Ishikawa (cell line): ENCODE data around the gene FAM78A.

Experiments used
- CEBPB ChIP-seq: IDR thresholded peaks from 2 replicates; pipeline ENCODE4 v1.6.1; 2012
- CREB1 ChIP-seq: IDR thresholded peaks from 2 replicates; pipeline ENCODE4 v1.6.1; 2012; ENCODE audit warnings: low read depth
- EGR1 ChIP-seq: IDR thresholded peaks from 2 replicates; pipeline ENCODE4 v1.6.1; 2012
- EP300 ChIP-seq: IDR thresholded peaks from 2 replicates; pipeline ENCODE4 v1.6.1; 2012; ENCODE audit warnings: borderline replicate concordance
- FOXM1 ChIP-seq: IDR thresholded peaks from 2 replicates; pipeline ENCODE4 v1.6.1; 2012; ENCODE audit warnings: low read depth, borderline replicate concordance
- RAD21 ChIP-seq: IDR thresholded peaks from 2 replicates; pipeline ENCODE4 v1.6.1; 2012; ENCODE audit warnings: low read depth
- TCF12 ChIP-seq: IDR thresholded peaks from 2 replicates; pipeline ENCODE4 v1.6.1; 2012; ENCODE audit warnings: low read depth
- TEAD4 ChIP-seq: IDR thresholded peaks from 2 replicates; pipeline ENCODE4 v1.6.1; 2012
- YY1 ChIP-seq: IDR thresholded peaks from 2 replicates; pipeline ENCODE4 v1.6.1; 2012; ENCODE audit warnings: low read depth
- TF ChIP-seq, protein P1 (sequence below): IDR thresholded peaks from 2 replicates; pipeline ENCODE4 v1.6.1; 2012; ENCODE audit warnings: low read depth, mild to moderate bottlenecking
- TF ChIP-seq, protein P2 (sequence below): IDR thresholded peaks from 2 replicates; pipeline ENCODE4 v1.6.1; 2012
- TF ChIP-seq, protein P3 (sequence below): IDR thresholded peaks from 2 replicates; pipeline ENCODE4 v1.6.1; 2012

DNA sequence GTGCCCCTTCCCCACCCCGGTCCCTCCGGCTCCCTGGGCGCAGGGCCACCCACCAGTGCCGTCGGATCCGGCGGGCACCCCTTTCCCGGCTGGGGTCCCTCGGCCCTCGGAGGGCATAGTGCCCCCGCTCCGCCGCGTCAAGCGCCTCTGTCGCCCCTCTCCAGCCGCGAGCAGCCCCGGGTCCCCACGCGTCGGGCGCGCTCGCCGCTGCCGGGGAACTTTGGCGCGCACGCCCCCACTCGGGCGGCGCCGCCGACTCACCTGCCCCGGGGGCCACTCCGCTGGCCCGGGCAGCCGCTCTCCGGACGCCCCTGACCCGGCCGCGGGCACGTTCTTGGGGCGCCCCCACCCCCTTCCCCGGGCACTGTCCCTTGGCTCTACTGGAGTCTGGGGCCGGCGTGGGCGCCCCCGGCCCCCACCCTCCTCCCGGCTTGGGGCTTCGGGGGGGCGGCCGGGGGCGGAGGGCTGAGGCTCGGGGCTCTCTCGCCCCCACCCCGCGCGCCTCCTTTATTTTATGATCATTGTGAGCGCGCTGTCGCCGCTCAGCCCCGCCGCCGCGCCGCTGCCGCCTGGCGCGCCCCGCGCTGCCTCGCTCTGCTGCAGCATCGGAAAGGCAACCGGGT is 1.1 kb upstream of the FAM78A start:
- TF ChIP-seq TEAD4 (no peak), FOXM1 (no peak), EP300 (no peak), CREB1 (no peak), YY1 (no peak), RAD21 (no peak), CEBPB (no peak), EGR1 (no peak; the same call in 1 of the 2 replicates), TCF12 (no peak)
- TF ChIP-seq, protein P1, sequence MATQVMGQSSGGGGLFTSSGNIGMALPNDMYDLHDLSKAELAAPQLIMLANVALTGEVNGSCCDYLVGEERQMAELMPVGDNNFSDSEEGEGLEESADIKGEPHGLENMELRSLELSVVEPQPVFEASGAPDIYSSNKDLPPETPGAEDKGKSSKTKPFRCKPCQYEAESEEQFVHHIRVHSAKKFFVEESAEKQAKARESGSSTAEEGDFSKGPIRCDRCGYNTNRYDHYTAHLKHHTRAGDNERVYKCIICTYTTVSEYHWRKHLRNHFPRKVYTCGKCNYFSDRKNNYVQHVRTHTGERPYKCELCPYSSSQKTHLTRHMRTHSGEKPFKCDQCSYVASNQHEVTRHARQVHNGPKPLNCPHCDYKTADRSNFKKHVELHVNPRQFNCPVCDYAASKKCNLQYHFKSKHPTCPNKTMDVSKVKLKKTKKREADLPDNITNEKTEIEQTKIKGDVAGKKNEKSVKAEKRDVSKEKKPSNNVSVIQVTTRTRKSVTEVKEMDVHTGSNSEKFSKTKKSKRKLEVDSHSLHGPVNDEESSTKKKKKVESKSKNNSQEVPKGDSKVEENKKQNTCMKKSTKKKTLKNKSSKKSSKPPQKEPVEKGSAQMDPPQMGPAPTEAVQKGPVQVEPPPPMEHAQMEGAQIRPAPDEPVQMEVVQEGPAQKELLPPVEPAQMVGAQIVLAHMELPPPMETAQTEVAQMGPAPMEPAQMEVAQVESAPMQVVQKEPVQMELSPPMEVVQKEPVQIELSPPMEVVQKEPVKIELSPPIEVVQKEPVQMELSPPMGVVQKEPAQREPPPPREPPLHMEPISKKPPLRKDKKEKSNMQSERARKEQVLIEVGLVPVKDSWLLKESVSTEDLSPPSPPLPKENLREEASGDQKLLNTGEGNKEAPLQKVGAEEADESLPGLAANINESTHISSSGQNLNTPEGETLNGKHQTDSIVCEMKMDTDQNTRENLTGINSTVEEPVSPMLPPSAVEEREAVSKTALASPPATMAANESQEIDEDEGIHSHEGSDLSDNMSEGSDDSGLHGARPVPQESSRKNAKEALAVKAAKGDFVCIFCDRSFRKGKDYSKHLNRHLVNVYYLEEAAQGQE, result no peak
- TF ChIP-seq, protein P2, sequence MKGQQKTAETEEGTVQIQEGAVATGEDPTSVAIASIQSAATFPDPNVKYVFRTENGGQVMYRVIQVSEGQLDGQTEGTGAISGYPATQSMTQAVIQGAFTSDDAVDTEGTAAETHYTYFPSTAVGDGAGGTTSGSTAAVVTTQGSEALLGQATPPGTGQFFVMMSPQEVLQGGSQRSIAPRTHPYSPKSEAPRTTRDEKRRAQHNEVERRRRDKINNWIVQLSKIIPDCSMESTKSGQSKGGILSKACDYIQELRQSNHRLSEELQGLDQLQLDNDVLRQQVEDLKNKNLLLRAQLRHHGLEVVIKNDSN, result no peak
- TF ChIP-seq, protein P3, sequence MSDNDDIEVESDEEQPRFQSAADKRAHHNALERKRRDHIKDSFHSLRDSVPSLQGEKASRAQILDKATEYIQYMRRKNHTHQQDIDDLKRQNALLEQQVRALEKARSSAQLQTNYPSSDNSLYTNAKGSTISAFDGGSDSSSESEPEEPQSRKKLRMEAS, result no peak
